ENCODE measurements around the gene DCDC1. TPM values are rescaled to one million over a fixed set of nuclear protein-coding genes. Genes with fewer than 3 reads are reported as not detected.
"Not testable (repeated sequence)": the region's sequence is repeated elsewhere in the genome, so short reads cannot be mapped to it uniquely, and the experiment has no call there.

Gene DCDC1
- polyA plus RNA-seq, 1 donor: 6.9 TPM

DNA sequence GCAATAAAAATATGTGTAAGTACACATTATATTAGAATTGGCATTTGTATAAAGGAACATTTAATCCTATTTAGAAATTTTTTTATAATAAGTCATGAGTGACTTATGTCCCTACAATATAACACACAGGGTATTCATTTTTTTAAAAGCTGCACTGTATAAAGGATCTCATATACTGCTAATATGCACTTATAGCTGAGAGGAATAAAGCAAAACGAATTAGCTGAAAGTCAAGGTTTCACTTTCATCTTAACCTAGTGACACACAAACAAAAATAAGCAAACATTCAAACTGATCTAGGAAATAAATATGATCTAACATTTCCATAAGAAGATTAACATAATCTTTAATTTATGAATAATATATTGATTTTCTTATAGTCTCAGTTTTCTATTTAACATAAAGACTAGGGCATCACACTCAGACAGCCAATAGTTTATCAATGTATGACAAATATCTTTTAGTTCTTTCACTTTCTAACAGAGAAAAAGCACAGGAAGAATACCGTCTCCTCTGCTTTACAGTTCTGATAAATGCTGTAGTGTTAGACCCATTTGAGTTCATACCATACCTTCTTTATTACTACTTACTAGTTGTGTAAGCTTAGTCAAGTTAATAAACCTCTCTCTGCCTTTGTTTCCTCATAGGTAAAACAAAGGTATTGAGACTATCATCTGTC, 42.9 kb downstream of the DCDC1 start:
- DNase-seq: no peak

- DNase-seq: no peak
Measured at GRCh38 chr11:31325160-31325559, 44.4 kb downstream of the DCDC1 start.

GRCh38 chr11:31323145-31323544, 46.4 kb downstream of the DCDC1 start:
- no peak for DNase-seq

- DNase-seq: not testable (repeated sequence)
Measured at GRCh38 chr11:31321494-31321893, 48.0 kb downstream of the DCDC1 start.

- no peak for DNase-seq
Measured at GRCh38 chr11:31303644-31304180, 65.8 kb downstream of the DCDC1 start.

DNA sequence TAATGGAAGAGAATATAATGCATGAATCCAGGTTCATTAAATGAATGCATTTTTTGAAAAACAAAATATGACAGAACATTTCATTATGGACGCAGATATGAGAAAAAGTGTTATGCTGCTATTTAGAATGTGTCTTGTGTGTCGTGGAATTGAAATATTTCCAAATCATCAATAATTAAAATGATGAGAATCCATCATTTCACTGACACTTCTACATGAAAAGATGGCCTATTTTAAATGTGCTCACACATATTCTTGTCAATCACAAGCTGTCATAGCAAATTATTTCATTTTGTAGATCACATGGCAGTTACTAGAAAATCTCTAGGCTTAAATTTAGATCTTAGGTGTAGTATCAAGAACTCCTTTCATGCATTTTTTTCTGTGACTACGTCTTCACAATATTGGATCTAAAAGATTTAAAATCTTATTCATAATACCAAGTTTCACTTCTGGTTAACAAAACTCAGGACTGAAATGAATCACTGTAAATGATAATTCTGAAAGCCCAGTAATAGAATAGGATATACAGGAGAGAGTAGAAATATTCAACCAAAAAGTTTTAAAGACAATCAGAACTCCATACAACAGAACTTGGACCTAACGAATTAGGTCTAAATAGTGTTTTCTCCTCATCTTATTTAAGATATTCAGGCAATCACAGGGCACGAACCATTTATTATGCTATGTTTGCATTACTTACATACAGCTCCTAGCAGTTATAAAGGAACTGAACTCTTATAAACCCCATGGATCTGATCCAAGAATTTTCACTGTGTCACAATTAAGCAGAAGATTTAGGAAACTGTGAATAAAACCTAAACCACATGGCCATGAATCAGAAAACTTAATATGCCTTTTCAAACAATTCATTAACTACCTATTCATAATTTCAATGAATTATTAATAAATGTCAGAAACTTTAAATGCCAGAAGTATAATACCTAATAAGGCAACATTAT, 67.7 kb downstream of the DCDC1 start:
- no peak for DNase-seq

- DNase-seq: no peak
Measured at GRCh38 chr11:31295308-31295707, 74.2 kb downstream of the DCDC1 start.

- not testable (repeated sequence) for DNase-seq
Measured at GRCh38 chr11:31273527-31273926, 96.0 kb downstream of the DCDC1 start.

GRCh38 chr11:31267720-31268119, 101.8 kb downstream of the DCDC1 start:
- DNase-seq: no peak

DNA sequence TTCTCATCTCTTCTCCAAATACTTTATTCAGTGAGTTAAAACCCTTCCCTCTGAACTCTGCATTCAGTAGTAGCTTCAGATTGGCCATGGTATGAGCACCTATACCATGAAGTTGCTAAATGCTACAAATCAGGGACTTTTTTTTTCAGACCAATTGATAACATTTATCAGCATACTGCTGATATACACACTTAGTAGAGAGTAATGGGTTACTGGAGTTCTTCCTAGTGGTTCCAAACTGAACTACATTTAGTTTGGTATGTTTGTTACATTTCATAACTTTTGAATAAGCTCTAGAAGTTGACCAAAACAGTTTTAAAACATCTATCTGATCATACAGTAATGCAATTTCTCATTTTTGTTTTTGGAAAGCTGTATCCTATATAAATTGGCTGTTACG, 104.7 kb downstream of the DCDC1 start:
- DNase-seq: no peak

- DNase-seq: no peak
Measured at GRCh38 chr11:31262761-31263160, 106.8 kb downstream of the DCDC1 start.

DNA sequence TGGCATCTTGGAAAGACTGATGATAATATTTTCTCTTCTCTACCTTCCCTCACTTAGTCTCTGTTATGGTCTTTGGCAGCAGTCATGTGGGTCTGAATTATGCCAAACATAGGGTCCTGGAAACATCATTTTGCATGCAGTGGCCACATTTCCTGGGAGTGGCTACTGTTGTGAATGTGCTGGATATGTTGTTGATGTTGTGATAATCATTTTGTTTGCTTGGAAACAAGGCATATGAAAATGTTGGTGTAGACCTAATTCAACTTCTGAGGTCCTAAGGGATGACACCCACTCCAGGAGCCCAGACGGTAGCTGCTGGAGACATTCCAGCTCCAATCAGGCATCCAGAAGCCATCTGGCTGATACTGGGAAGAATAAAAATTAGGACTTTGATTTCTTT, 109.7 kb downstream of the DCDC1 start:
- no peak for DNase-seq

GRCh38 chr11:31254415-31254814, 115.1 kb downstream of the DCDC1 start:
- DNase-seq: no peak

DNA sequence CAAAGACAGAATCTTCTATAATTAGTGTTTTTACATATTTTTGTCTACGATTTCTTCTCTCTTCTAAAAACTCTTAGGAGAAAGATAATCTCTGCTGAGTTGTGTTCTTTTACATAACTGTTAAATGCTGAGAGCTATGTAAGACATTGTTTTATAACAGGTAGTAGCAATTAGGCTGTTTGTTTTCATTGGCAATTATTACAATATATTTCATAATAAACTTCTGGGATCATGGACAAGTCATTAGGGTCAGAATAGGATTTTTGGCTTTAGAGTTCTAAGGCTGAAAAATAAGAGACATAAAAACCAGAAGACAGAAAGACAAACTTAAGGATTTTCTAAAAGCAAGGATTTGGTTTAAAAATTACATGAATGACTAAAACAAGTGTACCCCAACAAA, 120.8 kb downstream of the DCDC1 start:
- no peak for DNase-seq

GRCh38 chr11:31247321-31247720, 122.2 kb downstream of the DCDC1 start:
- no peak for DNase-seq

DNA sequence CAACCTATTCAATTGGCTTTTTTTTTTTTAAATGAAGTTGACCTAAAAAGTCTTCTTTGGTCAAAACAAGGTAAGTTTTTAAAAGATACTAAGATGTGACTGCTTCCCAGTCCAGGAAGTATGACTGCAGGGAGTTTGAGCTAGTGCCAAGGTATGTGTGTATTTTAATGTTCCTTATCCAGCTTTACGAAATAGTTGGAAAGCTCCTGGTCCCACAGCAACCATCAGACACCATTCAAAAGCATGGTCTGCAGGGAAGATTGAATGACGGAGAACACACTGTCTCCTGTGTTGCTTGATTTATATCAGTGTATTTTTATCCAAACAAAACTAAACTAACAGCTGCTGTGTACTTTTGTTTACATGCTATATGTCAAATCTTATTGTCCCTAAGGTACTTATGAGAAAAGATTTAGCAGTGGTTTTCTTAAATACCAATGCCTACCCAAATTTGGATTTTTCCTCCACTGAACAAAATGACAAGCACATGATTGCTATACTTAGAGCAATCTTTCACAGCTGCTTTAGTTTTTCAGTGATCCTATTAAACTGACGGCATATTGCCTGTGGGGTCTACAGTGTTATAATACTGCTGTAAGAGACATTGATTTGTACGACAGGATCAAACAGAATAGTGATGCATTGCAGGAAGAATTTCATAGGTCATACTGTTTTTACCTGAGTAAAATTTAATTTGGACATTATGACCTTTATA, 122.9 kb downstream of the DCDC1 start:
- no peak for DNase-seq

- DNase-seq: no peak
Measured at GRCh38 chr11:31243706-31244105, 125.8 kb downstream of the DCDC1 start.

GRCh38 chr11:31240340-31240904, 129.1 kb downstream of the DCDC1 start:
- DNase-seq: peak; percentile 57

DNA sequence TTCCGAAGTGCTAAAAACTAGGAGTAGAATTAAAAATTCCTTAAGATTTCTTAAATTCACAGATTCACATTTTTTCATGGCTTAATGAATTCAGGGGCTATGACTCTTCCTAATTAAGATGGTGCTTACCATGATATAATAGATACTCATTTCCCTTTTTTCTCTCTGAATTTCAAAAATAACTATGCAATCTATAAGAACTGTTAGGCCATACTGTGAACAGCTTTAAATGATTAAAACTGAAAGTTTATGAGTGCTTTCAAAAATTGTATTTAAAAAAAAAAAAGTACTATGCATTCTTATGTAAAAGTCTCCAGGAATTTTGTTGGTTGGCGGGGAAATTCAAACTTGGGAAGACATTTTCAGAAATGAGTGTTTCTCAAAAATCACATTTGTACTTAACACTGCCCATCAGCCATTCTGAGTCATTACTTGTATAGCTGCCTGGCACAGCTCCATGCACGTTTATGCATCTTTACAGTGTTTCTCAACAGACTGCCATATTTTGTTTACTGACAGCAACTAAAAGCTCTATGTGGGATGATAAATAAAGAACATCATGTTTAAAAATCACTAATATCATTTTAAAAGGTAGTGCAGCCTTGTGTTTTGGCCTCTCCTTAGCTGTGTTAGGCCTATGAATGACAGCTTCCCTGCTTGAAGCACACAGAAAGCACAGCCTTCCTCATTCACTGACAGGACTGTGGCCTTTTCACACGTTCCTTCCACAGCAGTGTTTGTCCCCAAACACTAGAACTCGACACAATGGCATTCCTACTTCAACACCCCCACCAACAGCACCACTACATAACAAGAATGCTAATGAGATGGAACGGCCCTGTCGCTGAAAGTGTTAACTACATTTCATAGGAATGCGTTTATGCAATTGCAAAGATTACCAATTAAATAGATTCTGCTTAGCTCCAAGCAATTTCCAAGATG, 131.4 kb downstream of the DCDC1 start:
- DNase-seq: no peak

DNA sequence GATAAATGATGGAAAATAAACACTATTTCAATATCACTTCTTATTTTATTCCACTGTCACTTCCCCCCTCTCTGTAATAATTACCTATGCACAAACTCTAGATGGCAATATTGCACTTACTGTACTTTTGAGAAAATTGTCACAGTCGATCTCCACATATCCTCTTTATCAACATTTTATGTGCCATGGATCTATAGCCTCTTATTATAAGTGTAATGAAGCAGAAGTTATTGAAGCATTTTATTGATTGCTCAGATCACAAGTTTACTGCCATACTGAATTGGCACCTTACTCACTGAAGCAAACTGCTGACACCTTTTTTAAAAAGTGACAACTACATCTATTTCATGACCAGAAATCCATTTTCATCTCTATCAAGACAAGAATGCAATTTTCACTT, 133.4 kb downstream of the DCDC1 start:
- DNase-seq: no peak

- DNase-seq: no peak
Measured at GRCh38 chr11:31233425-31233824, 136.1 kb downstream of the DCDC1 start.
